Epithelial cell of proximal tubule (primary cell): ENCODE data around the gene OSBPL8. TPM values are rescaled to one million over a fixed set of nuclear protein-coding genes. Genes with fewer than 3 reads are reported as not detected.

Experiments used
- DNase-seq: peaks from one replicate; pipeline ENCODE4 v3.0.0-alpha.2; 2011; ENCODE audit warnings: low read depth
- H3K4me3 ChIP-seq: 2 replicates; pipeline ENCODE4 v1.5.1; 2011; ENCODE audit warnings: low read depth, mild to moderate bottlenecking, low read length
- total RNA-seq: library from RNA; depleted of rRNA; stranded (reverse); fragments of >200 nt; gene quantifications from 2 replicates; pipeline ENCODE4 v1.2.3, GENCODE V29; 2015
- TF ChIP-seq, protein P1 (sequence below): conservative IDR thresholded peaks from 2 replicates; pipeline ENCODE4 v1.5.1; 2012; ENCODE audit warnings: low read depth, mild to moderate bottlenecking, low read length

The OSBPL8 gene
- total RNA-seq, 1 donor from 2014 or later: 46.5 TPM

DNA sequence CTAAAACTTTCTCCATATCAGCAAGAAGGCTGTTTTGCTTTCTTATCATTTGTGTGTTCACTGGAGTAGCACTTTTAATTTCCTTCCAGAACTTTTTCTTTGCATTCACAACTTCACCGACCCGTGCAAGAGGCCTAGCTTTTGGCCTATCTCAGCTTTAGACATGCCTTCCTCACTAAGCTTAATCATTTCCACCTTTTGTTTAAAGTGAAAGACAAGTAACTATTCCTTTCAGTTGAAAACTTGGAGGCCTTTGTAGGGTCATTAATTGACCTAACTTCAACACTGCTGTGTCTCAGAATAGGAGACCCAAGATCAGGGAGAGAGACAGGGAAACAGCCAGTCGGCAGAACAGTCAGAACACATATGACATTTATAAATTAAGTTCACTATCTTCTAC, 250.7 kb downstream of the OSBPL8 start:
- no peak for DNase-seq
- TF ChIP-seq, protein P1, sequence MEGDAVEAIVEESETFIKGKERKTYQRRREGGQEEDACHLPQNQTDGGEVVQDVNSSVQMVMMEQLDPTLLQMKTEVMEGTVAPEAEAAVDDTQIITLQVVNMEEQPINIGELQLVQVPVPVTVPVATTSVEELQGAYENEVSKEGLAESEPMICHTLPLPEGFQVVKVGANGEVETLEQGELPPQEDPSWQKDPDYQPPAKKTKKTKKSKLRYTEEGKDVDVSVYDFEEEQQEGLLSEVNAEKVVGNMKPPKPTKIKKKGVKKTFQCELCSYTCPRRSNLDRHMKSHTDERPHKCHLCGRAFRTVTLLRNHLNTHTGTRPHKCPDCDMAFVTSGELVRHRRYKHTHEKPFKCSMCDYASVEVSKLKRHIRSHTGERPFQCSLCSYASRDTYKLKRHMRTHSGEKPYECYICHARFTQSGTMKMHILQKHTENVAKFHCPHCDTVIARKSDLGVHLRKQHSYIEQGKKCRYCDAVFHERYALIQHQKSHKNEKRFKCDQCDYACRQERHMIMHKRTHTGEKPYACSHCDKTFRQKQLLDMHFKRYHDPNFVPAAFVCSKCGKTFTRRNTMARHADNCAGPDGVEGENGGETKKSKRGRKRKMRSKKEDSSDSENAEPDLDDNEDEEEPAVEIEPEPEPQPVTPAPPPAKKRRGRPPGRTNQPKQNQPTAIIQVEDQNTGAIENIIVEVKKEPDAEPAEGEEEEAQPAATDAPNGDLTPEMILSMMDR: no peak
- no peak overlapping the region for H3K4me3 ChIP-seq

DNA sequence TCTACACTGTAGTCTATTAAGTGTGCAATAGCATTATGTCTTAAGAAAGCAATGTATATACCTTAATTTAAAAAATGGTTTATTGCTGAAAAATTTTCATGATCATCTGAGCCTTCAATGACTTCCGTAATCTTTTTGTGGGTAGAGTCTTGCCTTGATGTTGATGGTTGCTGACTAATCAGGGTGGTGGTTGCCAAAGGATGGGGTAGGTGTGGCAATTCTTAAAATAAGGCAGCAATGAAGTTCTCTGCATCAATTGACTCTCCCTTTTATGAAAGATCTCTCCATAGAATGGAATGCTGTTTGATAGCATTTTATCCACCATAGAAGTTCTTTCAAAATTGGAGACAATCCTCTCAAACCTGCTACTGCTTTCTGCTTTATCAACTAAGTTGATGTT, 252.5 kb downstream of the OSBPL8 start:
- no peak for DNase-seq
- TF ChIP-seq, protein P1: no peak

GRCh38 chr12:76303989-76304460, 255.5 kb downstream of the OSBPL8 start:
- TF ChIP-seq, protein P1: no peak
- DNase-seq: no peak
- no peak overlapping the region for H3K4me3 ChIP-seq

More for the DNA sequence above, 252.5 kb downstream of the OSBPL8 start:
- H3K4me3 ChIP-seq: no peak overlapping the region

DNA sequence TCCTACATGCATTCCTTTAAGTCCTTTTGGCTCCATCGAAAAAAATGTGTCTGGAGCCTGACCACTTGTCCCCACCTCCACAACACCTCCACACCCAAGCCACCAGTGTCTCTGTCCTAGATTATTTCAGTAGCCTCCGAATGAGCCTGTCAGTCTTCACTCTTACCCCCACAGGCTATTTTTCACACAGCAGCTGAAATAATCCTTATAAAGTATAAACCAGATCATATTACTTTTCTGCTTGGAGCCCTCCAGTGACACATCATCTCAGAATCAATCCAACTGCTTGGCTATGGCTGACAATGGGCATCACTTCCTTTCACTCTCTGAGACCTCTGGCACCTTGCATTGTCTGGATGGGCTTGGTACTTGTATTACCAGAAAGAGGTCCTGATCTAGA, 256.2 kb downstream of the OSBPL8 start:
- DNase-seq: no peak
- no peak overlapping the region for H3K4me3 ChIP-seq
- TF ChIP-seq, protein P1: no peak

Other genes with a start within 250 kb of the OSBPL8 start
- gene BBS10, start 211.4 kb downstream of the OSBPL8 start, total RNA-seq: 4.7 and 8.2 TPM in 2 replicates
- 12.6 and 23.6 TPM in 2 replicates for gene ZDHHC17, start 204.3 kb upstream of the OSBPL8 start, total RNA-seq